ENCODE results near the gene OBSCN.
A peak's percentile ranks its signal among the peaks of the same experiment; 100 is the strongest.

Gene OBSCN

GRCh38 chr1:228207851-228208821 is at the start of gene OBSCN:
TSS of gene OBSCN (plus strand) at chr1:228208044. CDS start at chr1:228211784, 3,740 bp downstream.
- DNase-seq, result no peak

GRCh38 chr1:228158151-228159007 is 49.5 kb upstream of the OBSCN start:
- no peak for DNase-seq

GRCh38 chr1:228159008-228159665 is 48.7 kb upstream of the OBSCN start:
- DNase-seq, result no peak

GRCh38 chr1:228160201-228160761 is 47.6 kb upstream of the OBSCN start:
- no peak for DNase-seq

GRCh38 chr1:228161362-228161761 is 46.5 kb upstream of the OBSCN start:
- DNase-seq, result no peak

GRCh38 chr1:228161866-228162265 is 46.0 kb upstream of the OBSCN start:
- DNase-seq, result no peak

GRCh38 chr1:228162286-228163006 is 45.4 kb upstream of the OBSCN start:
- DNase-seq, result no peak

GRCh38 chr1:228163007-228163753 is 44.7 kb upstream of the OBSCN start:
- DNase-seq, result no peak

- no peak for DNase-seq
Measured at GRCh38 chr1:228163776-228164519, 43.9 kb upstream of the OBSCN start.

GRCh38 chr1:228164561-228165371 is 43.1 kb upstream of the OBSCN start:
- peak; percentile 45 for DNase-seq

- DNase-seq, result peak; percentile 100
Measured at GRCh38 chr1:228165372-228166169, 42.3 kb upstream of the OBSCN start, which contains the start of gene IBA57. TSS of gene IBA57 (plus strand) at chr1:228165804. CDS start at chr1:228165817, 13 bp downstream.

- DNase-seq, result peak; percentile 84
Measured at GRCh38 chr1:228166170-228166936, 41.5 kb upstream of the OBSCN start.

- no peak for DNase-seq
Measured at GRCh38 chr1:228168563-228169270, 39.1 kb upstream of the OBSCN start.

- DNase-seq, result no peak
Measured at GRCh38 chr1:228169345-228169744, 38.5 kb upstream of the OBSCN start.

- DNase-seq, result no peak
Measured at GRCh38 chr1:228170666-228171065, 37.2 kb upstream of the OBSCN start.

- DNase-seq, result no peak
Measured at GRCh38 chr1:228171221-228171891, 36.5 kb upstream of the OBSCN start.

Data from CD4-positive, alpha-beta T cell treated with Interleukin-15 for 1 hour (primary cell).